Stomach (tissue), 9 donors: ENCODE results near the gene SND1. TPM values are rescaled to one million over a fixed set of nuclear protein-coding genes. Genes with fewer than 3 reads are reported as not detected.

Source experiments
- DNase-seq, 2 donors: peaks; one replicate each; pipeline versions ENCODE4 v3.0.0 to v3.0.0-alpha.2; 2013 to 2019
- H3K27ac ChIP-seq, 5 donors: fragments of 200-600 bp in 4 of 5; sonication (generic) in 4 of 5; one replicate each; pipeline ENCODE4 v1.5.1; 2013 to 2019; ENCODE audit warnings: mild to moderate bottlenecking in 1 of 5, moderate library complexity in 1 of 5
- H3K27me3 ChIP-seq, 3 donors: fragments of 200-600 bp; sonication (generic); one replicate each; pipeline ENCODE4 v1.5.1; 2017 to 2019; ENCODE audit warnings: mixed run types in 1 of 3
- H3K36me3 ChIP-seq, 4 donors: fragments of 200-600 bp; sonication (generic); 1 replicate in 3 of 4; 2 replicates in 1 of 4; pipeline ENCODE4 v1.5.1; 2016 to 2019
- H3K4me1 ChIP-seq, 4 donors: fragments of 200-600 bp; sonication (generic); one replicate each; pipeline ENCODE4 v1.5.1; 2016 to 2019
- H3K4me3 ChIP-seq, 4 donors: fragments of 200-600 bp; sonication (generic) in 3 of 4; one replicate each; pipeline ENCODE4 v1.5.1; 2016 to 2019; ENCODE audit warnings: mild to moderate bottlenecking in 1 of 4
- H3K9me3 ChIP-seq, 4 donors: fragments of 200-600 bp; sonication (generic); one replicate each; pipeline ENCODE4 v1.5.1; 2016 to 2019
- CTCF ChIP-seq, 7 experiments: fragments of 450-650 bp in 4 of 7; fragments of 200-600 bp in 3 of 7; sonication (generic) in 3 of 7; IDR thresholded peaks; one replicate each; pipeline ENCODE4 v1.5.1; 2016 to 2019; ENCODE audit warnings: antibody characterized with exemption in 7 of 7, control low read depth in 2 of 7, mild to moderate bottlenecking in 1 of 7
- EP300 ChIP-seq: sonication (generic); formaldehyde crosslinking; IDR thresholded peaks from one replicate; pipeline ENCODE4 v1.6.1; 2017; ENCODE audit warnings: antibody characterized with exemption
- POLR2A ChIP-seq, 4 donors: fragments of 450-650 bp; IDR thresholded peaks; one replicate each; pipeline ENCODE4 v1.6.1; 2016; ENCODE audit warnings: antibody characterized with exemption in 4 of 4, control low read depth in 2 of 4, mild to moderate bottlenecking in 1 of 4, moderate library complexity in 1 of 4
- POLR2AphosphoS5 ChIP-seq, 3 donors: sonication (generic); formaldehyde crosslinking; IDR thresholded peaks; one replicate each; pipeline ENCODE4 v1.6.1; 2016; ENCODE audit warnings: antibody characterized with exemption in 3 of 3
- WGBS, 5 donors: extraction: QIAGEN DNeasy Blood & Tissue Kit in 3 of 5; methylation state at CpG; one replicate each; pipeline versions ENCODE4 v1.1.5 to v1.1.7; 2013 to 2018; 5-methylcytosine and 5-hydroxymethylcytosine counted together
- intact Hi-C: fragments of 100-400 bp; cut with DNase I; formaldehyde crosslinking; loops from one replicate; pipeline ENCODE4 v1.15.1; 2023; ENCODE audit warnings: low total_unique reads
- polyA plus RNA-seq, 3 donors: library from polyadenylated mRNA; stranded (reverse); fragments of 200-250 nt; gene quantifications; one replicate each; pipeline ENCODE4 v1.2.3, GENCODE V29; 2013
- total RNA-seq, 5 donors: library from RNA; depleted of rRNA; stranded (reverse); fragments of >200 nt; gene quantifications; one replicate each; pipeline versions ENCODE4 v1.1.0 to v1.2.3, GENCODE V29; 2014 to 2016
- donor health status: healthy with polysubstance abuse.
- donor health status: Bipolar disorder and iron deficiency.
- donor health status: healthy.

SND1 gene
- total and polyA plus RNA-seq, 8 donors = 63.3 to 799 (median 126) TPM

GRCh38 chr7:128122576-128123290 lies 470.7 kb downstream of the SND1 start:
- 53 to 66% (median 55%) methylated on average over 11 to 12 of the region's 12 CpGs for WGBS, 5 donors

GRCh38 chr7:128123291-128124037 lies 471.5 kb downstream of the SND1 start:
- no peak overlapping the region for H3K4me3 ChIP-seq
- H3K36me3 ChIP-seq = no peaks in the 10 kb centered on the region
- TF ChIP-seq POLR2AphosphoS5 (IDR thresholded peaks at IDR 0.05) (no peak), POLR2A (IDR thresholded peaks at IDR 0.05) (no peak), CTCF (IDR thresholded peaks at IDR 0.05) (no peak), EP300 (no peak)
- no peak overlapping the region for H3K27ac ChIP-seq
- DNase-seq = no peak
- intact Hi-C loops = no loop called here
- no peaks in the 10 kb centered on the region for H3K4me1 ChIP-seq
- peaks cover 0 to 40% (median 3%) of the 10 kb centered on the region in 3 donors for H3K27me3 ChIP-seq
- H3K9me3 ChIP-seq = no peaks in the 10 kb centered on the region
- WGBS, 5 donors = 66 to 73% (median 71%) methylated on average over 10 to 12 of the region's 12 CpGs

More at GRCh38 chr7:128122576-128123290, 470.7 kb downstream of the SND1 start:
- H3K9me3 ChIP-seq = no peaks in the 10 kb centered on the region
- H3K36me3 ChIP-seq = no peaks in the 10 kb centered on the region
- intact Hi-C loops = no loop called here
- H3K4me3 ChIP-seq = no peak overlapping the region
- TF ChIP-seq CTCF (IDR thresholded peaks at IDR 0.05) (no peak), POLR2A (IDR thresholded peaks at IDR 0.05) (no peak), POLR2AphosphoS5 (IDR thresholded peaks at IDR 0.05) (no peak), EP300 (no peak)
- H3K4me1 ChIP-seq = no peaks in the 10 kb centered on the region
- no peak overlapping the region for H3K27ac ChIP-seq
- peaks cover 0 to 38% (median 3%) of the 10 kb centered on the region in 3 donors for H3K27me3 ChIP-seq
- DNase-seq = no peak

GRCh38 chr7:128124786-128125185 lies 472.8 kb downstream of the SND1 start:
- Histone ChIP-seq H3K27me3 (peaks cover 0 to 48% (median 3%) of the 10 kb centered on the region in 3 donors), H3K27ac (no peak overlapping the region), H3K4me3 (no peak overlapping the region), H3K36me3 (no peaks in the 10 kb centered on the region), H3K4me1 (no peaks in the 10 kb centered on the region), H3K9me3 (no peaks in the 10 kb centered on the region)
- WGBS, 5 donors = 45 to 56% (median 48%) methylated on average over 4 of the region's 4 CpGs
- DNase-seq = no peak
- intact Hi-C loops = no loop called here
- TF ChIP-seq POLR2A (IDR thresholded peaks at IDR 0.05) (no peak), EP300 (no peak), CTCF (IDR thresholded peaks at IDR 0.05) (no peak), POLR2AphosphoS5 (IDR thresholded peaks at IDR 0.05) (no peak)

GRCh38 chr7:128125816-128126215 lies 473.8 kb downstream of the SND1 start:
- H3K4me1 ChIP-seq = no peaks in the 10 kb centered on the region
- no peak overlapping the region for H3K4me3 ChIP-seq
- no peak overlapping the region for H3K27ac ChIP-seq
- TF ChIP-seq POLR2A (IDR thresholded peaks at IDR 0.05) (no peak), EP300 (no peak), POLR2AphosphoS5 (IDR thresholded peaks at IDR 0.05) (no peak), CTCF (IDR thresholded peaks at IDR 0.05) (no peak)
- intact Hi-C loops = no loop called here
- peaks cover 0 to 55% (median 3%) of the 10 kb centered on the region in 3 donors for H3K27me3 ChIP-seq
- 42 to 64% (median 58%) methylated on average over 1 of the region's 1 CpG for WGBS, 5 donors
- DNase-seq = no peak
- H3K36me3 ChIP-seq = no peaks in the 10 kb centered on the region
- H3K9me3 ChIP-seq = no peaks in the 10 kb centered on the region
